Trophoblast cell (in vitro differentiated cells and primary cell): ENCODE measurements around the gene KRTAP10-4.
"Not testable (repeated sequence)": the region's sequence is repeated elsewhere in the genome, so short reads cannot be mapped to it uniquely, and the experiment has no call there.

Experiments used
- DNase-seq, 2 donors: peaks; one replicate each; pipeline ENCODE4 v3.0.0-alpha.2; 2016
- H2AFZ ChIP-seq: 2 replicates; pipeline ENCODE4 v1.6.1; 2013; ENCODE audit warnings: low read length, moderate library complexity, mild to moderate bottlenecking; ENCODE audit not compliant: insufficient read depth, poor library complexity
- H2AK5ac ChIP-seq: 2 replicates; pipeline ENCODE4 v1.6.1; 2013; ENCODE audit warnings: mild to moderate bottlenecking, low read length
- H2BK120ac ChIP-seq: 2 replicates; pipeline ENCODE4 v1.6.1; 2013; ENCODE audit warnings: low read length, mild to moderate bottlenecking, moderate library complexity; ENCODE audit not compliant: insufficient read depth, poor library complexity
- H2BK12ac ChIP-seq: 2 replicates; pipeline ENCODE4 v1.6.1; 2013; ENCODE audit warnings: mild to moderate bottlenecking, low read length, moderate library complexity
- H2BK5ac ChIP-seq: 2 replicates; pipeline ENCODE4 v1.6.1; 2013; ENCODE audit warnings: low read length, low read depth, moderate library complexity, mild to moderate bottlenecking; ENCODE audit not compliant: poor library complexity
- H3K14ac ChIP-seq: 2 replicates; pipeline ENCODE4 v1.6.1; 2013; ENCODE audit warnings: mild to moderate bottlenecking, low read length
- H3K18ac ChIP-seq: 2 replicates; pipeline ENCODE4 v1.6.1; 2013; ENCODE audit warnings: mild to moderate bottlenecking, low read length
- H3K23ac ChIP-seq: 2 replicates; pipeline ENCODE4 v1.6.1; 2013; ENCODE audit warnings: low read length
- H3K27ac ChIP-seq: 2 replicates; pipeline ENCODE4 v1.5.1; 2013; ENCODE audit warnings: low read depth, mild to moderate bottlenecking, inconsistent platforms, low read length, moderate library complexity
- H3K27me3 ChIP-seq: 2 replicates; pipeline ENCODE4 v1.6.1; 2013; ENCODE audit warnings: inconsistent platforms, mild to moderate bottlenecking, low read length, moderate library complexity; ENCODE audit not compliant: insufficient read depth
- H3K36me3 ChIP-seq, 2 experiments: 1 replicate in 1 of 2; 2 replicates in 1 of 2; pipeline ENCODE4 v1.6.1; 2013; ENCODE audit warnings: low read length in 2 of 2, mild to moderate bottlenecking in 2 of 2, moderate library complexity in 1 of 2; ENCODE audit not compliant: insufficient read depth in 2 of 2, control insufficient read depth in 1 of 2
- H3K4ac ChIP-seq: 2 replicates; pipeline ENCODE4 v1.6.1; 2013; ENCODE audit warnings: low read depth, mild to moderate bottlenecking, low read length, moderate library complexity
- H3K4me1 ChIP-seq, 2 experiments: 1 replicate in 1 of 2; 2 replicates in 1 of 2; pipeline ENCODE4 v1.6.1; 2013; ENCODE audit warnings: low read length in 2 of 2, mild to moderate bottlenecking in 2 of 2, moderate library complexity in 1 of 2; ENCODE audit not compliant: insufficient read depth in 2 of 2, control insufficient read depth in 1 of 2
- H3K4me2 ChIP-seq: 2 replicates; pipeline ENCODE4 v1.6.1; 2013; ENCODE audit warnings: inconsistent platforms, mild to moderate bottlenecking, low read length, moderate library complexity
- H3K4me3 ChIP-seq: 2 replicates; pipeline ENCODE4 v1.5.1; 2013; ENCODE audit warnings: mild to moderate bottlenecking, low read depth, low read length, inconsistent platforms
- H3K79me1 ChIP-seq: one replicate; pipeline ENCODE4 v1.6.1; 2013; ENCODE audit warnings: low read length
- H3K79me2 ChIP-seq: 2 replicates; pipeline ENCODE4 v1.6.1; 2013; ENCODE audit warnings: low read length, mild to moderate bottlenecking; ENCODE audit not compliant: control insufficient read depth, insufficient read depth, poor library complexity
- H3K9ac ChIP-seq: 2 replicates; pipeline ENCODE4 v1.6.1; 2013; ENCODE audit warnings: mild to moderate bottlenecking, low read length
- H3K9me3 ChIP-seq: 2 replicates; pipeline ENCODE4 v1.6.1; 2013; ENCODE audit warnings: low read depth, mild to moderate bottlenecking, control low read depth, inconsistent platforms, low read length; ENCODE audit not compliant: insufficient read depth
- H4K12ac ChIP-seq: 2 replicates; pipeline ENCODE4 v1.6.1; 2013; ENCODE audit warnings: low read depth, mild to moderate bottlenecking, low read length, moderate library complexity
- H4K8ac ChIP-seq: 2 replicates; pipeline ENCODE4 v1.6.1; 2013; ENCODE audit warnings: low read depth, mild to moderate bottlenecking, low read length, moderate library complexity
- H4K91ac ChIP-seq: one replicate; pipeline ENCODE4 v1.6.1; 2013; ENCODE audit warnings: low read depth, mild to moderate bottlenecking, low read length, moderate library complexity
- WGBS: extraction: QIAGEN DNeasy Blood & Tissue Kit; methylation state at CpG from one replicate; pipeline ENCODE4 v1.1.7; 2013; ENCODE audit warnings: missing lambda C conversion rate; ENCODE audit not compliant: insufficient read length, insufficient coverage; ENCODE audit errors: extremely low coverage; 5-methylcytosine and 5-hydroxymethylcytosine counted together

KRTAP10-4 gene

DNA sequence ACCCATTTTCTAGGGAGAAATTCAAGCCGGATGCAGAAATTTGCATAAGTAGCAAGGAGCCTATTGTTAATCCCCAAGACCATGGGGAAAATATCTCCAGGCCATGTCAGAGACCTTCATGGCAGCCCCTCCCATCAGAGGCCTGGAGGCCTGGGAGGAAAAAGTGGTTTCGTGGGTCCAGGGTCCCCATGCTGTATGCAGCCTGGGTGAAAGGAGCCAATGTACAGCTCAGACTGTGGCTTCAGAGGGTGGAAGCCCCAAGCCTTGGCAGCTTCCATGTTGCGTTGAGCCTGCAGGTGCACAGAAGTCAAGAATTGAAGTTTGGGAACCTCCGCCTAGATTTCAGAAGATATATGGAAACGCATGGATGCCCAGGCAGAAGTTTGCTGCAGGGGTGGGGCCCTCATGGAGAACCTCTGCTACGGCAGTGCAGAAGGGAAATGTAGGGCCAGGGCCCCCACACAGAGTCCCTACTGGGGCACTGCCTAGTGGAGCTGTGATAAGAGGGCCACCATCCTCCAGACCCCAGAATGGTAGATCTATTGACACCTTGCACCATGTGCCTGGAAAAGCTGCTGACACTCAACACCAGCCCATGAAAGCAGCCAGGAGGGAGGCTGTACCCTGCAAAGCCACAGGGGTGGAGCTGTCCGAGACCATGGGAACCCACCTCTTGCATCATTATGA lies 36.8 kb downstream of the KRTAP10-4 start:
- not testable (repeated sequence) for H3K27ac ChIP-seq, H4K12ac ChIP-seq, H3K4me1 ChIP-seq, H3K4me3 ChIP-seq, H3K36me3 ChIP-seq, H3K4me2 ChIP-seq, H2BK5ac ChIP-seq, DNase-seq, H3K79me2 ChIP-seq, H3K4ac ChIP-seq, H4K91ac ChIP-seq, H3K79me1 ChIP-seq, H3K23ac ChIP-seq, H2AFZ ChIP-seq, H2AK5ac ChIP-seq, H2BK12ac ChIP-seq, H4K8ac ChIP-seq, H3K27me3 ChIP-seq, H2BK120ac ChIP-seq, H3K9ac ChIP-seq, H3K18ac ChIP-seq, H3K14ac ChIP-seq
- no CpG with 5 or more reads among the region's 7 CpGs for WGBS
- peaks cover 20% of the 10 kb centered on the region for H3K9me3 ChIP-seq

- Histone ChIP-seq H3K23ac (no peak overlapping the region), H3K27ac (no peak overlapping the region), H2AFZ (no peak overlapping the region), H3K18ac (no peak overlapping the region), H2BK5ac (no peak overlapping the region), H3K4me2 (no peak overlapping the region), H4K12ac (no peak overlapping the region), H3K4me3 (no peak overlapping the region), H3K27me3 (no peaks in the 10 kb centered on the region), H3K79me2 (no peaks in the 10 kb centered on the region), H3K79me1 (no peaks in the 10 kb centered on the region), H2AK5ac (no peak overlapping the region), H3K9ac (no peak overlapping the region), H3K14ac (no peak overlapping the region), H3K4me1 (no peaks in the 10 kb centered on the region), H3K36me3 (no peaks in the 10 kb centered on the region), H3K9me3 (peaks cover 26% of the 10 kb centered on the region), H2BK12ac (no peak overlapping the region), H2BK120ac (no peak overlapping the region), H4K91ac (no peak overlapping the region), H3K4ac (no peak overlapping the region), H4K8ac (no peak overlapping the region)
- DNase-seq, result no peak
- no CpG with 5 or more reads among the region's 4 CpGs for WGBS
Observed at GRCh38 chr21:44611551-44611950, 38.0 kb downstream of the KRTAP10-4 start.

- Histone ChIP-seq H4K91ac (no peak within 1 kb of the TSS), H3K36me3 (no peaks in the 10 kb centered on the region), H2AK5ac (no peak within 1 kb of the TSS), H3K4me3 (peak within 1 kb of the TSS; percentile 49), H3K27ac (no peak within 1 kb of the TSS), H4K12ac (no peak within 1 kb of the TSS), H3K9me3 (peaks cover 26% of the 10 kb centered on the region), H2BK120ac (no peak within 1 kb of the TSS), H3K4me1 (no peaks in the 10 kb centered on the region), H3K9ac (no peak within 1 kb of the TSS), H3K27me3 (no peaks in the 10 kb centered on the region), H3K79me2 (no peaks in the 10 kb centered on the region), H3K79me1 (no peaks in the 10 kb centered on the region), H4K8ac (no peak within 1 kb of the TSS), H3K4me2 (no peak within 1 kb of the TSS), H2BK12ac (no peak within 1 kb of the TSS), H3K4ac (no peak within 1 kb of the TSS), H3K23ac (no peak within 1 kb of the TSS), H3K14ac (no peak within 1 kb of the TSS), H3K18ac (no peak within 1 kb of the TSS), H2AFZ (no peak within 1 kb of the TSS), H2BK5ac (no peak within 1 kb of the TSS)
- WGBS, result no CpG with 5 or more reads among the region's 8 CpGs
- no peak for DNase-seq
Observed at GRCh38 chr21:44612029-44612486, 38.5 kb downstream of the KRTAP10-4 start, which contains the start of gene KRTAP10-8. KRTAP10-8 (plus strand) TSS chr21:44612079; CDS start chr21:44612101, 22 bp downstream.

DNA sequence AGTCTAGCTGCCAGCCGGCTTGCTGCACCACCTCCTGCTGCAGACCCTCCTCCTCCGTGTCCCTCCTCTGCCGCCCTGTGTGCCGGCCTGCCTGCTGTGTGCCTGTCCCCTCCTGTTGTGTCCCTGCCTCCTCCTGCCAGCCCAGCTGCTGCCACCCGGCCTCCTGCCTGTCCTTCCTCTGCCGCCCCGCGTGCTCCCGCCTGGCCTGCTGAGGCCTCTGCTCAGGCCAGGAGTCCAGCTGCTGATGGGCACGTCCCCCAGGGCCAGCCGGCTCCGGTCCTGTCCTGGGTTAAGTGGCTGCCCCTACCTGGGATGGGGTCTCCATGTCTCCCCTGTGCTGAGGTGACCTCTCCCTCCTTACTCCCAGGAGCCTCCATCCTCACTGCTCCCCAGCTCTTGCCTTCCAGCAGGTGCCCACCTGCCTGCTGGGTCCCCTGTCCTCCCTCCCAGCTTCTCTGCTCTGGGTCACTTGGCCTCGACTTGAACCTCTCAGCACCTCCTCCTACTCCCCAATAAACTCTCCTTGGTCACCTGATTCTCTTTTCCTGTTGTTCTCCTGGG lies 39.2 kb downstream of the KRTAP10-4 start:
- Histone ChIP-seq H2AK5ac (no peak overlapping the region), H4K8ac (no peak overlapping the region), H2BK5ac (no peak overlapping the region), H3K4me2 (no peak overlapping the region), H3K36me3 (no peaks in the 10 kb centered on the region), H3K79me1 (no peaks in the 10 kb centered on the region), H2AFZ (no peak overlapping the region), H3K14ac (no peak overlapping the region), H3K18ac (no peak overlapping the region), H2BK12ac (no peak overlapping the region), H3K27me3 (no peaks in the 10 kb centered on the region), H4K12ac (no peak overlapping the region), H3K23ac (no peak overlapping the region), H3K79me2 (no peaks in the 10 kb centered on the region), H2BK120ac (no peak overlapping the region), H3K27ac (no peak overlapping the region), H3K4me3 (peak overlapping the region; percentile 28), H3K9me3 (peaks cover 26% of the 10 kb centered on the region), H3K4ac (no peak overlapping the region), H3K4me1 (no peaks in the 10 kb centered on the region), H4K91ac (no peak overlapping the region), H3K9ac (no peak overlapping the region)
- no CpG with 5 or more reads among the region's 13 CpGs for WGBS
- DNase-seq, result no peak
